Fibroblast of skin of scalp (primary cell): ENCODE measurements around the gene APELA. TPM values are rescaled to one million over a fixed set of nuclear protein-coding genes. Genes with fewer than 3 reads are reported as not detected.
"Not testable (repeated sequence)": the region's sequence is repeated elsewhere in the genome, so short reads cannot be mapped to it uniquely, and the experiment has no call there.

Experiments used
- DNase-seq: peaks from one replicate; pipeline ENCODE4 v3.0.0-alpha.2; 2013
- polyA plus RNA-seq, 2 experiments: library from polyadenylated mRNA; unstranded; fragments of 120-200 nt; gene quantifications; one replicate each; pipeline ENCODE4 v1.2.1, GENCODE V29; 2013; ENCODE audit not compliant: insufficient read length in 2 of 2

The APELA gene
- 0.72 TPM for polyA plus RNA-seq (2013, experiment 1 of 2; ENCODE audit: insufficient read length)
- polyA plus RNA-seq (2013, experiment 2 of 2; ENCODE audit: insufficient read length) = 0.54 TPM

GRCh38 chr4:164876700-164877324 is at the start of gene APELA:
Gene APELA (plus strand): TSS chr4:164877178. CDS start chr4:164877332, 154 bp downstream.
- DNase-seq = no peak

GRCh38 chr4:164828955-164829354 is 48.0 kb upstream of the APELA start:
- DNase-seq = no peak

- DNase-seq = no peak
Measured at GRCh38 chr4:164846566-164846965, 30.4 kb upstream of the APELA start.

GRCh38 chr4:164847016-164847415 is 30.0 kb upstream of the APELA start:
- no peak for DNase-seq

GRCh38 chr4:164847967-164848649 is 28.9 kb upstream of the APELA start:
- DNase-seq = no peak

- DNase-seq = no peak
Measured at GRCh38 chr4:164856396-164856795, 20.6 kb upstream of the APELA start.

- peak; percentile 32 for DNase-seq
Measured at GRCh38 chr4:164866817-164867490, 10.0 kb upstream of the APELA start.

GRCh38 chr4:164871673-164872072 is 5.3 kb upstream of the APELA start:
- no peak for DNase-seq

GRCh38 chr4:164872481-164872880 is 4.5 kb upstream of the APELA start:
- no peak for DNase-seq

GRCh38 chr4:164874789-164875188 is 2.2 kb upstream of the APELA start:
- DNase-seq = no peak

- DNase-seq = no peak
Measured at GRCh38 chr4:164880489-164881262, 3.7 kb downstream of the APELA start.

GRCh38 chr4:164888096-164888715 is 11.2 kb downstream of the APELA start:
- DNase-seq = no peak

- DNase-seq = peak; percentile 1
Measured at GRCh38 chr4:164890691-164891090, 13.7 kb downstream of the APELA start.

GRCh38 chr4:164892018-164892417 is 15.0 kb downstream of the APELA start:
- DNase-seq = no peak

GRCh38 chr4:164894702-164895101 is 17.7 kb downstream of the APELA start:
- no peak for DNase-seq

- no peak for DNase-seq
Measured at GRCh38 chr4:164902608-164903007, 25.6 kb downstream of the APELA start.

GRCh38 chr4:164904336-164904735 is 27.4 kb downstream of the APELA start:
- peak; percentile 21 for DNase-seq

GRCh38 chr4:164904941-164905340 is 28.0 kb downstream of the APELA start:
- no peak for DNase-seq

GRCh38 chr4:164906368-164906767 is 29.4 kb downstream of the APELA start:
- no peak for DNase-seq

GRCh38 chr4:164913506-164913905 is 36.5 kb downstream of the APELA start:
- DNase-seq = not testable (repeated sequence)

- DNase-seq = no peak
Measured at GRCh38 chr4:164918956-164919355, 42.0 kb downstream of the APELA start.

- no peak for DNase-seq
Measured at GRCh38 chr4:164924670-164925238, 47.8 kb downstream of the APELA start.
